ENCODE results near the gene ZNF684.

DNA sequence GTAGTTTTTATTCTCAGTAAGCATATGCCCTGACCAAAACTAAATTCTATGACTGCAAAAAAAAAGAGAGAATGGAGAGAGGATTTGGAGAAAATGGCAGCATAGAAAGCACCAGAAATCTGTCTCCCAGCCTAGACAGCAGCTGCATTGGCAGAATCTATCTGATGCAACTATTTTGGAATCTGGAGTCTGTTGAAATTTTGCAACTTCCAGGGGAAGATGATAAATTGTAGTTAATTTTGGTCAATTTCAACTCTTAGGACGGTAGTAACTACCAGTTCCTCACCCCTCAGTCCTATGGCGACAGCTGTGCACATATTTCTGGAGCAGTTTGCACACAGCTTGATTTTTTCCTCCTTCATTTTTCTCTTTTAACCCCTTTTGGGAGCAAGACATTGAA, 11.9 kb upstream of the ZNF684 start:
- TF ChIP-seq, protein P1, sequence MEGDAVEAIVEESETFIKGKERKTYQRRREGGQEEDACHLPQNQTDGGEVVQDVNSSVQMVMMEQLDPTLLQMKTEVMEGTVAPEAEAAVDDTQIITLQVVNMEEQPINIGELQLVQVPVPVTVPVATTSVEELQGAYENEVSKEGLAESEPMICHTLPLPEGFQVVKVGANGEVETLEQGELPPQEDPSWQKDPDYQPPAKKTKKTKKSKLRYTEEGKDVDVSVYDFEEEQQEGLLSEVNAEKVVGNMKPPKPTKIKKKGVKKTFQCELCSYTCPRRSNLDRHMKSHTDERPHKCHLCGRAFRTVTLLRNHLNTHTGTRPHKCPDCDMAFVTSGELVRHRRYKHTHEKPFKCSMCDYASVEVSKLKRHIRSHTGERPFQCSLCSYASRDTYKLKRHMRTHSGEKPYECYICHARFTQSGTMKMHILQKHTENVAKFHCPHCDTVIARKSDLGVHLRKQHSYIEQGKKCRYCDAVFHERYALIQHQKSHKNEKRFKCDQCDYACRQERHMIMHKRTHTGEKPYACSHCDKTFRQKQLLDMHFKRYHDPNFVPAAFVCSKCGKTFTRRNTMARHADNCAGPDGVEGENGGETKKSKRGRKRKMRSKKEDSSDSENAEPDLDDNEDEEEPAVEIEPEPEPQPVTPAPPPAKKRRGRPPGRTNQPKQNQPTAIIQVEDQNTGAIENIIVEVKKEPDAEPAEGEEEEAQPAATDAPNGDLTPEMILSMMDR (IDR thresholded peaks at IDR 0.05): no peak
- TF ChIP-seq POLR2AphosphoS5 (IDR thresholded peaks at IDR 0.05) (no peak), EP300 (IDR thresholded peaks at IDR 0.05) (no peak)

Data from gastroesophageal sphincter (tissue), 3 donors.